A673 (cell line): Measurements from ENCODE around the gene NPSR1.

Experiments used
- EZH2 ChIP-seq: fragments of 200-600 bp; sonication (generic); IDR thresholded peaks from 2 replicates; pipeline ENCODE4 v1.6.1; 2017; ENCODE audit warnings: borderline replicate concordance, low read depth, mild to moderate bottlenecking, mixed read lengths, antibody characterized with exemption, low read length; ENCODE audit not compliant: poor library complexity, severe bottlenecking
- TF ChIP-seq, protein P1 (sequence below): fragments of 300-800, 200-600 bp; sonication (generic); conservative IDR thresholded peaks from 2 replicates; pipeline ENCODE4 v1.5.1; 2017; ENCODE audit warnings: low read depth, mild to moderate bottlenecking, antibody characterized with exemption, low read length, moderate library complexity, mixed read lengths

DNA sequence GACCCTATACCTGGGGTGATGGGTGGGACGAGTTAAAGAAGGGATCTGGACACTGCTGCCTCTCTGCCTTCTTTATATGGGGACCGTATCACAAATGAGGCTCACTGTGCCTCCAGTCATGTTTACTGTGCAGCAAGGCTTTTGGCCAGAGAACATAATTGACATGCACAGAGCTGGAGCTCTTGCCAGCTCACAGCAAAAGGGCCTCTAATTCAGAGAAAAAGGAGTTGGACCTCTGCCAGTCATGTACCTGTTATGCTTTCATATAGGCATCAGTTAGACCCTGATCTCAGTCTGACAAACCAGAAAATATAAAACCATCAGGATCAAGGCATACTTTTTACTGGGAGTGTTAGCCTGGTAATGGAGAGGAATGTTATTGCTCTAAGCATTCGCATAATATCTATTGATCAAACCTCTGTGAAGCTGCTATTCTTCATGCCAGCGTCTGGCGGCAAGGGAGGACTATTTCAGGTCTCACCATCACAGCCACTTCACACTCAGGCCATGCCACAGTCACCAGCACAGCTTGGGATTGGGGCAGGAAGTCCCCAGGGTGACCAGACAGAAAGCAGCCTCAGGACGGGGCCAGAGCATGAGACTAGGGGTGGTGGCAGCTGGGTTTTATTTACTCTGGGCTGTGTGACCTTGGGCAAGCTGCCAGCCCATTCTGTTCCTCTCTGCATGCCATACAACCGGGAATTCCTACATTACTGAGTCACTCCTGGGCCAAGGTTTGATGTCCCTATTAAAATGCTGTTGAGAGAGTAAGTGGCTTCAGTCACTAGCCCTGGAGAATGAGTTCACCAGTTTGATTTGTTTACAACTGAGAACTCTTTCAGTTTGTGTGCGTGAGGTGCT is 90.1 kb downstream of the NPSR1 start:
- TF ChIP-seq, protein P1, sequence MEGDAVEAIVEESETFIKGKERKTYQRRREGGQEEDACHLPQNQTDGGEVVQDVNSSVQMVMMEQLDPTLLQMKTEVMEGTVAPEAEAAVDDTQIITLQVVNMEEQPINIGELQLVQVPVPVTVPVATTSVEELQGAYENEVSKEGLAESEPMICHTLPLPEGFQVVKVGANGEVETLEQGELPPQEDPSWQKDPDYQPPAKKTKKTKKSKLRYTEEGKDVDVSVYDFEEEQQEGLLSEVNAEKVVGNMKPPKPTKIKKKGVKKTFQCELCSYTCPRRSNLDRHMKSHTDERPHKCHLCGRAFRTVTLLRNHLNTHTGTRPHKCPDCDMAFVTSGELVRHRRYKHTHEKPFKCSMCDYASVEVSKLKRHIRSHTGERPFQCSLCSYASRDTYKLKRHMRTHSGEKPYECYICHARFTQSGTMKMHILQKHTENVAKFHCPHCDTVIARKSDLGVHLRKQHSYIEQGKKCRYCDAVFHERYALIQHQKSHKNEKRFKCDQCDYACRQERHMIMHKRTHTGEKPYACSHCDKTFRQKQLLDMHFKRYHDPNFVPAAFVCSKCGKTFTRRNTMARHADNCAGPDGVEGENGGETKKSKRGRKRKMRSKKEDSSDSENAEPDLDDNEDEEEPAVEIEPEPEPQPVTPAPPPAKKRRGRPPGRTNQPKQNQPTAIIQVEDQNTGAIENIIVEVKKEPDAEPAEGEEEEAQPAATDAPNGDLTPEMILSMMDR: no peak
- no peak for TF ChIP-seq EZH2
